ENCODE results near the gene CLINT1.

Gene CLINT1

GRCh38 chr5:157820593-157821252 lies 38.2 kb downstream of the CLINT1 start:
- DNase-seq (ENCODE audit: low read depth), result no peak

GRCh38 chr5:157819502-157820115 lies 39.3 kb downstream of the CLINT1 start:
- DNase-seq (ENCODE audit: low read depth), result no peak

- DNase-seq (ENCODE audit: low read depth), result no peak
Observed at GRCh38 chr5:157818368-157818767, 40.6 kb downstream of the CLINT1 start.

GRCh38 chr5:157817928-157818327 lies 41.0 kb downstream of the CLINT1 start:
- DNase-seq (ENCODE audit: low read depth), result no peak

DNA sequence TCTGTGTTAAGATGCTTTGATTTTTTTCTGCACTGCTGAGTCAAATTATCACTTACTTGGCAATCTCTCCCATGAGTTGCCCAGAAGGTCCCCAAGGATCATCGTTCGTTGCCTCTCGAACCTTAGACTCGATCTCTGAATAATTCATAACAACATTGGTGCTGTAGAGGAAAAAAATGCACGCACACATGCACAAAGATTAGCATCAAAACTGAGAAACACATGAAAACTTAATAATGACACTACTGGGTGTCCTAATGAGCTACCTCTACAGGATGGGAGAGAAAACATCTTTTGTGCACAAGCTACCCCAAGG lies 41.6 kb downstream of the CLINT1 start:
- DNase-seq (ENCODE audit: low read depth), result no peak

DNA sequence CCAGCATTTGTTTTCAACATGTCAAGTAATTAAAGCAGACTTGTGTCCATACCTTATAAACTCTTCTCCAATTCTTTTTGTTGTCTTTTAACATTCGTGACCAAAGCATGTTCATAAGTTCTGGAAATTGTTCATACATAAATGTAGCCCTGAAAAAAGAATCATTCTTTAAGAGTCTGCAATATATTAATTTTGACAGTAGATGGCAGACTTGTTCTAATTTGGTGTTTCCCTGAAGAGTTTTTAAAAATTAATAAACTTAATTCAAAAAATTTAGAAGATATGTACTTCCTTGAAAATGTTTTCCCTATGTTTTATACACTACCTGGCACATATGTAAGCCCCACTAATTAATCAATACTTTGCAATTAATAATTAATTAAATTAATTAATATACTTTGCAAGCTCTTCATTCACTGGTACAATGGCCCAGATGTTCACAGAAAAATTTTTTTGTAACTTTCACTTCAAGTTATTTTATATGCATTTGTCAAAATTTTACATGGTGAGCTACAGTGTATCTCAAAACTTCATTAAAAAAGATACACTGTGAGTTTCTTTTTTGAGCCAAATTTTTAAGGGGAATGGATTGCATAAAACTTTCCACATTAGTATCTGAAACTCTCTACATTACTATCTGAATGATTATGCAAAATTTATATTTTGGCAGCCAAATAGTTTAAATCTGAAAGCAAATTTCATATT lies 42.1 kb downstream of the CLINT1 start:
- DNase-seq (ENCODE audit: low read depth), result no peak

- no peak for DNase-seq (ENCODE audit: low read depth)
Observed at GRCh38 chr5:157812086-157812485, 46.9 kb downstream of the CLINT1 start.

GRCh38 chr5:157808043-157808442 lies 50.9 kb downstream of the CLINT1 start:
- DNase-seq (ENCODE audit: low read depth), result no peak

DNA sequence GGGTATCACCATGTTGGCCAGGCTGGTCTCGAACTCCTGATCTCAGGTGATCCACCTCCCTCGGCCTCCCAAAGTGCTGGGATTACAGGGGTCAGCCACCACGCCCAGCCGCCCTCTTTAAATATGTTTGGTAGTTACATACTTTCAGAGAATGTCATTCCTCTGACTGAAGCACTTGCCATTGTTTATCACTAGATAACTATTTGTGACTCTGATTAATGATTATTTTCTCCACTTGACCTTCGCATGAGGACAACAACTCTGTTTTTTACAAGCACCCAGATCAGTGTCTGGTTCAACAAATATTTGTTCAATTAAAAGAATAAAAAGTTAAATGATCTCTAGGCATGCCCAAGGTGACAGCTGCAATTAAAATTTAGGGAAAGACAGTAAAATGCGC lies 56.2 kb downstream of the CLINT1 start:
- no peak for DNase-seq (ENCODE audit: low read depth)

DNA sequence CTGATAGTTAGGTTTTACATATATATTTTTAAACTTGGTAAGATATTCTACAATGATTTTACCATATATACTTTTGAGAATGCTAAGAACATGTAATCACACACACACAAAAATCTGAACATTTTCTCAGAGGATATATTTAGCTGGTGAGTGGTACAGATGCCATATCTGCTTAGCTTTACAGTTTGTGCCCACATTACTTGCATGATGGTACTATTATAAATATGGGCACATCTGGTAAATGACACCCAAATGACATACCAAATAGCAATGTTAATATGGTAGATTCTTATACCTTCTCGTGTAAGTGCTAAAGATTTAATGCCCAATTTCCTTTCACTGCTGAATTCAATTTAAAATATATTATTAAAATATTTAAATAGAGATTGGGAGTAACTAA lies 58.8 kb downstream of the CLINT1 start:
- DNase-seq (ENCODE audit: low read depth), result no peak

DNA sequence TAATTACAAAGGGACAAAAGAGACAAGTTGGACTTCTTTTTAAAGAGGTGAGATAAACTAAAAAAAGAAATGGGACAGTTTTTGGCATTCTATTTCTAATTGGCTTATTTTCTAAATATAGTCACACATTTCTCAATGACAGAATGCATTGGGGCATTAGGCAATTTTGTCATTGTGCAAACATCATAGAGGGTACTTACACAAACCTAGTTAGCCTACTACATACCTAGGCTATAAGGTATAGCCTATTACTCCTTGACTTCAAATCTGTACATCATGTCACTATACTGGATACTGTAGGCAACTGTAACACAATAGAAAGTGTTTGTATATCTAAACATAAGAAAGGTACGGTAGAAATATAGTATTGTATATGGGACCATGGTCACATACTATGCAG lies 59.4 kb downstream of the CLINT1 start:
- DNase-seq (ENCODE audit: low read depth), result no peak

DNA sequence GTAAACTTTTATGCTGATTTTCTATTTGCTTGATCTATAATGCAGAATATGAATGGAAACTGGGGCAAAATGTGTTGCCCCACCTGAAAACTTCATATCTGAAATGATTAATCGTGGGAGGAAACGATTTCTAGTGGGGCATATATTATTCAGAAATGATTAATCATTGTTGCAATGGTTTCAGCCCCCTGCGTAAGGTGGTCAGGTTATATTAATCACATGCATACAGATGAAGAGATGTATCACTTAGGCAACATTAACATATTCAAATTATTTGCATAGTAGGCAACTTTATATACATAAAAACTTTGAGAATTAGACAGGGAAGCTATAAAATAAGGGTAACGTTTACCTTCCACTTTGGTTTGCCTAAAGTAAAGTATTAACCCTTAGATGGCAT lies 65.6 kb downstream of the CLINT1 start:
- DNase-seq (ENCODE audit: low read depth), result no peak

- DNase-seq (ENCODE audit: low read depth), result no peak
Observed at GRCh38 chr5:157785801-157786200, 73.1 kb downstream of the CLINT1 start.

DNA sequence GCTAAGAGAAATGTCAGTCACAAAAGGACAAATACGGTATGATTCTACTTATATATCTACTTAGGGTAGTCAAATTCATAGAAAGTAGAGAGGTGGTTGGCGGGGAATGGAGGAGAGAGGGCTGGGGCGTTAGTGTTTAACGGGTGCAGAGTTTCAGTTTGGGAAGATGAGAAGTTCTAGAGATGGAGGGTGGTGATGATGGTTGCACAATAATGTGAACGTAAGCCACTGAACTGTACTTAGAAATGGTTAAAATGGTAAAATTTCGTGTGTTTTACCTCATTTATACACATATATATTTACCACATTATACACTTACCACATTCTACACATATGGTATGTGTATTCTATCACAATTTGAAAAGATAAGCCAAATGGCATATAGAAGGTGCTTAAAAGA lies 79.7 kb downstream of the CLINT1 start:
- DNase-seq (ENCODE audit: low read depth), result no peak

- DNase-seq (ENCODE audit: low read depth), result no peak
Observed at GRCh38 chr5:157778121-157778805, 80.7 kb downstream of the CLINT1 start.

- DNase-seq (ENCODE audit: low read depth), result no peak
Observed at GRCh38 chr5:157772127-157772526, 86.8 kb downstream of the CLINT1 start.

GRCh38 chr5:157770665-157771064 lies 88.3 kb downstream of the CLINT1 start:
- DNase-seq (ENCODE audit: low read depth), result no peak

DNA sequence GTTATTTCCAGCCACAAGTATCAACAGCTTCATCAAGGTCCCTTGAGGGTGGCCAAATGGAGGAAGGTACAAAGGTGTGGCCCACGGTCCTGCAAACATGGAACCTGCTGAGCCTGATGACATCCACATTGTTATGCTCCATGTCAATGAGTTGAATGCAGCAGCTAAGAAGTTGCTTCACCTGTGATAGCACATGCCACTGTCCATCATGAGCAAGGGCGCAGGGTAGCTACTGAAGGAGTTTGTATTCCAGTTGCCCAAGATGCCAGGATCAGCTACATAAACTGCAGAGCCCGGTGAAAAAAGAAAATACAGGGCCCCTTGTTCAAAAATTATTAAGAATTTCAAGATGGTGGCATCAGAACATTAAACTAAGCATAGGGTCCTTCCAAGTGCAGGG lies 91.3 kb downstream of the CLINT1 start:
- DNase-seq (ENCODE audit: low read depth), result no peak

- no peak for DNase-seq (ENCODE audit: low read depth)
Observed at GRCh38 chr5:157766902-157767301, 92.0 kb downstream of the CLINT1 start.

DNA sequence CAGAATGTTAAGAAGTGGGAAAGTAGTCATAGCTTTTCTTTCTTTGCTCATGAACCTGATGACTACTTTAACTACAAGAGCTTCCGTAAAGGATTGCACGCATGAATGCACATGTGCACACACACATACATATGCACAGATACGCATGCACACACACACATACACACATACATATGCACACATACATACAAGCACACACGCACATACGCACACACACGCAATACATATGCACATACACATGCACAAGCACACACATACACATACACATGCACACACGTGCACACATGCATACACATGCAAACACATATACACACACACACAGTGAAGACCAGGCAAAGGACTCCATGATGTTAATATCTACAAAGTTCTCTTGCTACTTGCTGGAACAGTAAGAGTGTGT lies 92.5 kb downstream of the CLINT1 start:
- no peak for DNase-seq (ENCODE audit: low read depth)

DNA sequence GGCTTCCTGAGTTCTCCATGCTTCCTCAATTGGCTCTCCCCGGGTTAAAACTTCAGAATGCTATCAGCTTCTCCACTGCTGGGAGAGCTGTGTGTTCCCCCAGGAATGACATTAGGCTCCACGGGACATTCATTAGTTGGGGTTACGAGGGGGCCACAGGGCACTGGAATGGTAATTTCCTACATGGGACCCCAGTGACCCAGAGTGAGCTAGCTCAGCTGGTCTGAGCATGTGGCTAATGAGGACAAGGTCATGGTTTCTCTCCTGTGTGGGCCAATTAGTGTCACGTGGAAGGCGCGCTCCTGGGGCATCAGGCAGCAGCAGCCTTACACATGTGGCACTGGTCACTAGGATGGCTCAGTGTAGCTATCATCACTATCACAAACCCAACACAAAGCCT lies 94.4 kb downstream of the CLINT1 start:
- no peak for DNase-seq (ENCODE audit: low read depth)

GRCh38 chr5:157761690-157762621 lies 97.0 kb downstream of the CLINT1 start:
- no peak for DNase-seq (ENCODE audit: low read depth)

All from activated T-helper 9 cell treated with anti-CD3 and anti-CD28 coated beads, Interleukin-2, amount 50 U/mL, for 16 hours (primary cell).